Left renal cortex interstitium (tissue), 4 donors: ENCODE data around the gene CELA3B. TPM values are rescaled to one million over a fixed set of nuclear protein-coding genes. Genes with fewer than 3 reads are reported as not detected.
"Not testable (repeated sequence)": the region's sequence is repeated elsewhere in the genome, so short reads cannot be mapped to it uniquely, and the experiment has no call there.

Experiments
- DNase-seq, 4 donors: peaks; one replicate each; pipeline ENCODE4 v3.0.0-alpha.2; 2013; ENCODE audit warnings: low read depth in 4 of 4, low spot score in 2 of 4, missing footprints in 1 of 4
- polyA plus RNA-seq, 4 donors: library from polyadenylated mRNA; unstranded; fragments of 120-200 nt; gene quantifications; one replicate each; pipeline ENCODE4 v1.2.1, GENCODE V29; 2013; ENCODE audit not compliant: insufficient read length in 4 of 4

The CELA3B gene
- polyA plus RNA-seq, 4 donors, result 0.31 to 0.49 TPM; not detected in 2

DNA sequence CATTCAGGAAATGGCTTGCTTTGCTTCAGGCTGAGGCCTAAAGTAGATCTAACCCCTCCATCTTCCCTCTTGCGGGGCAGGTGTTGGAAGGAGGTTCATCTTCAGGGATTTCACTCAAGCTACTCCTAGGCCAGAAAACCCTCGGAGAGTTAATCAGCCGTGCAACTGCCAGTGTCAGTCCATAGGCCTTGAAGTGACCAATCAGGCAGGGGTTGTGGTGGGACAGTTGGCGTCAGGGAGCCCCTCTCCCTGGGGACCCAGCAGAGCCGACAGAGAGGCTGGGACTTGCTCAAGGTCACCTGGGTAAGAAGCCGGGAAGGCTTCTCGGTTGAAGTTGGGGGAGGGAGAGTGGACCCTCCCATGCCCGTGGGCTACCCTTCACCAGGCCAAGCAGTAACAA is 2.9 kb upstream of the CELA3B start:
- not testable (repeated sequence) for DNase-seq

GRCh38 chr1:21974699-21975098 is 2.1 kb upstream of the CELA3B start:
- DNase-seq, result not testable (repeated sequence)

- not testable (repeated sequence) for DNase-seq
Observed at GRCh38 chr1:21975296-21975695, 1.5 kb upstream of the CELA3B start.

DNA sequence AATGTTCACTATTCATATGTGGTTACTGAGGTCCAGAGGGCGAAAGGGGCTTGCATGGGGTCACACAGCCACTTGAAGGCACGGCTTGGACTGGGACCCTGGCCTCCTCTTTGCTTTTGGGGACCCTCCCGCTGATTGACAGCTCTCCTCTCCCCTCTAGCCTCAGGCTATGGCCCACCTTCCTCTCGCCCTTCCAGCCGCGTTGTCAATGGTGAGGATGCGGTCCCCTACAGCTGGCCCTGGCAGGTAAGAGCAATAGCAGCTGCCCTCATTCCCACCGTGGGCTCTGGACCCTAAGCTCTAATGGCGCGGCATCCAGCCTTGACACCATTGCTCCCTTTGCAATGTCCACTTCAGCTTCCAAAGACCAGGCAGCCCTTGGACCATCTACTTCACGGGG is 1.4 kb downstream of the CELA3B start:
- DNase-seq, result not testable (repeated sequence)

DNA sequence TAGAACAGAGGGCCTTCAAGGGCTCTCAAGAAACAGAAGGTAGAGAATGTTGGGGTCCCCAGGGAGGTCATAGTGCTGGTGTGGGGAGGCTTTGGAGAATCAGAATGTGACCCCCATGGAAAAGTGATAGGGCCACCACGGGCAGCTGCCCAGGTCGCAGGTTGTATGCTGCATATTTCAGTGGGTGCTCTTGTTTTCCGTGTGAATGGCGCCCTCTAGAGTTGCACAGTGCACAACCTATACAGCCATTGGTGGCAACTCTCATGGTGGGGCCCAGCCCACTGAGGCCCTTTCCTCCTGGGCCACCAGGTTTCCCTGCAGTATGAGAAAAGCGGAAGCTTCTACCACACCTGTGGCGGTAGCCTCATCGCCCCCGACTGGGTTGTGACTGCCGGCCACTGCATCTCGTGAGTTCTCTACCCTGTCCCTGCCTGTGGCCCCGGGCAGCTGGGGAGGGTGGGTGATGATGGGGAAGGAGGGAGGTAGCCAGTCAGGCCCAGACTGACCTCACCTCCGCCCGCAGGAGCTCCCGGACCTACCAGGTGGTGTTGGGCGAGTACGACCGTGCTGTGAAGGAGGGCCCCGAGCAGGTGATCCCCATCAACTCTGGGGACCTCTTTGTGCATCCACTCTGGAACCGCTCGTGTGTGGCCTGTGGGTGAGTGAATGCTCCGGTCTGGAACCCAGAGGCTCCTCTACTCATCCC is 3.8 kb downstream of the CELA3B start:
- not testable (repeated sequence) for DNase-seq

DNA sequence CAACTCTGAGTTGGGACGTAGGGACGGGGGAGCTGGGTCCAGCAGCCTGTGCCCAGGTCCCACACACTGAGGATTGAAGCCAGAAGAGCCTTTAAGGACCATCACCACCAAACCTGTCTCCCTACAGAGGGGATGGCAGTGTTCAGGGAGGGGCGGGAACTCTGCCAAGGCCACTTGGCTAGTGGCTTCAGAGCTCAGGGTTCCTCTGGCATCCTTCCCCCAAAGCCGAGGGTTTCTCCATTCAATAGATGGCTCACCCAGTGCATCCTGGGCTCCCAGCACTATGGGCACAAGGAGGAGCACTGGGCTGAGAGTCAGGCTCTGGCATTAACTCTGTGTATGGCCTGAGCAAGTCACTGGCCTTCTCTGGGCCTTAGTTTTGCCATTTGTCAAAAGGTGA is 4.4 kb downstream of the CELA3B start:
- not testable (repeated sequence) for DNase-seq

DNA sequence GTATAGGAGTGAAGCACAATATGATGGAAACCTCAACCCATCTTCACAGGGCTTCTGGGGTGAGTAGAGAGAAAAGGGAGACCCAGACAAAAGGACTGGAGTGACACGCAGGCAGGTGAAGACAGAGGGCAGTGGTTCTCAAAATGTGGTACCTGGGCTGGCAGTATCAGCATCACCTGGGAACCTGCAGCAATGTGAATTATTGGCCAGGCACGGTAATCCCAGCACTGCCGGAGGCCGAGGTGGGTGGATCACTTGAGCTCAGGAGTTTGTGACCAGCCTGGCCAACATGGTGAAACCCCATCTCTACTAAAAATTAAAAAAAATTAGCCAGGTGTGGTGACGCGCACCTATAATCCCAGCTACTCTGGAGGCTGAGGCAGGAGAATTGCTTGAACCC is 5.3 kb downstream of the CELA3B start:
- DNase-seq, result not testable (repeated sequence)

DNA sequence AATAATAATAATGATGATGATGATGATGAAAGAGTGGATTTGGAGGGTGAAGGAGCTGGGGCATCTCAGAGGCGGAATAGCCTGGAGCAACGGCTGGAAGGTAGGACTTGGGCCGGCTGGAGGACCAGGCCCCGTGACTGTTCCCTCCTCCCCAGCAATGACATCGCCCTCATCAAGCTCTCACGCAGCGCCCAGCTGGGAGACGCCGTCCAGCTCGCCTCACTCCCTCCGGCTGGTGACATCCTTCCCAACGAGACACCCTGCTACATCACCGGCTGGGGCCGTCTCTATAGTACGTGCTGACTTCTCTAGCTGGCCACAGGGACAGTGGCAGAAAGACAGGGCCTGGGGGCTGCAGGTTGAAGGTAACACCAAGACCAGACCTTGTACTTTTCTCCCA is 6.7 kb downstream of the CELA3B start:
- not testable (repeated sequence) for DNase-seq

GRCh38 chr1:21985893-21986292 is 9.1 kb downstream of the CELA3B start:
- not testable (repeated sequence) for DNase-seq

- not testable (repeated sequence) for DNase-seq
Observed at GRCh38 chr1:21986386-21986785, 9.6 kb downstream of the CELA3B start.

DNA sequence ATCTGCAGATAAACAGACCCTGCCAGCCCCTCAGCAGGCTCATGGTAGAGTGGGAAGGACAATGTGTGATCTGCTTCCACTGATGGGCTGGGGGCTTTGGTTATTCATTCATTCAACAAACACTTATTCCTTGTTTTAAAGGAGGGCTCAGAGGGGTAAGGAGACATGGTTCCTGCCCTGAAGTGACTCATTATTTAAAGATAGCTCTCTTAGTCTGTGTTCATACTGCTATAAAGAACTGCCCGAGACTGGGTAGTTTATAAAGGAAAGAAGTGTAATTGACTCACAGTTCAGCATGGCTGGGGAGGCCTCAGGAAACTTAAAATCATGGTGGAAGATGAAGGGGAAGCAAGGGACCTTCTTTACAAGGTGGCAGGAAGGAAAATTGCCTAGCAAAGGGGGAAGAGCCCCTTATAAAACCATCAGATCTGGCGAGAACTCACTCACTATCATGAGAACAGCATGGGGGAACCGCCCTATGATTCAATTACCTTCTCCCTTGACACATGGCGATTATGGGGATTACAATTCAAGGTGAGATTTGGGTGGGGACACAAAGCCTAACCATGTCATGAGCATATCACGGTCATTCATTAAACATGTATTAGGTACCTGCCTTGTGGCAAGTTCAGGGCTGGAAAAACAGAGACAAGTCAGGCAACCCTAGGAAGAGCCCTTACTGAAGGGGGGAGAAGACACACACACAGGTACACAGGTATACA is 13.0 kb downstream of the CELA3B start:
- DNase-seq, result not testable (repeated sequence)

GRCh38 chr1:21992186-21992585 is 15.4 kb downstream of the CELA3B start:
- DNase-seq, result not testable (repeated sequence)

GRCh38 chr1:21994716-21995115 is 17.9 kb downstream of the CELA3B start:
- not testable (repeated sequence) for DNase-seq

DNA sequence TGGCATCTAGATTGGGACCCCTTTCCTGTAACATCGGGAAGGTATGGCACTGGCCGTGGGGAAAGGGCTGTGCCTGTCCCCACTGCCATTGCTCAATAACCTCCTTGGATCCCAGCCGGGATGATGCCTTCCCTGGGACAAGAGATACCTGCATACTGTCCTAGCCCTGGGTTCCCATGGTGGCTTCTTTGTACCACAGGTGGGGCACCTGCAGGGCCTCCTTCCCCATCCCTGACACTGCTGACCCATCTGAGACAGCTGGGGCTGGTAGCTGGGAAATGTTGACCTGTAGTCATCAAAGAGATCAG is 19.8 kb downstream of the CELA3B start:
- not testable (repeated sequence) for DNase-seq

DNA sequence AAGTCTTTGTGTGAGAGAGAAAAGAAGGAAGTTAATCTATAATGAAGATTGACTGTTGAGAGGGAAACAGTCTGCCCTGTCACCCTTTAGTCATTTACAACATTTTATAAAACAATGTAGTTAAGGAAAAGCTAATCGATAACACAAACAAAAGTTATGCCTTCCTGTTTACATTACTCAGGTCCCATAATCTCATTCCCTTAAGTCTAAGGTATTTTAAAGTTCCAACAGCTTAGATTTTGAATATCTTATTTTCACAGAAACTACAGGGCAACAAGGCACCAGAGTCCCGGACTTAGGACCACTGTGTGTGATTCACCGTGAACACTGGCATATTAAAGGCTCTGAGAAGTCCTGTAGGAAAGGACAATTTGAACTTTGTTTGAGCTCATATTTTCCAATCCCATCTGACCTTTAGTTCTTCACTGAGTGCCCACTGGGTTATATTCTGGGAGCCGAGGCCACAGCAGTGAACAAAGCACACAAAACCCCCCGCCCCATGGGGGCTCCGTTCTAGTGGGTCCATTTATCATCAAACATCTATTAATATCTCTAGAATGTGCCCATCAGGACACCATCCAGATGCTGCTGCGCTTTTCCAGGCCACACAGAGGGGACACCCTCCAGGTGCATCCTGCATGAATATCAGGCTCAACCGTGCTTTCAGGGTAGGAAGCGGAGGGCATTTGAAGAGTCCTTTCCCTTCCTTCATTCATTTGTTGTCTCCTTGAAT is 21.2 kb downstream of the CELA3B start:
- not testable (repeated sequence) for DNase-seq

DNA sequence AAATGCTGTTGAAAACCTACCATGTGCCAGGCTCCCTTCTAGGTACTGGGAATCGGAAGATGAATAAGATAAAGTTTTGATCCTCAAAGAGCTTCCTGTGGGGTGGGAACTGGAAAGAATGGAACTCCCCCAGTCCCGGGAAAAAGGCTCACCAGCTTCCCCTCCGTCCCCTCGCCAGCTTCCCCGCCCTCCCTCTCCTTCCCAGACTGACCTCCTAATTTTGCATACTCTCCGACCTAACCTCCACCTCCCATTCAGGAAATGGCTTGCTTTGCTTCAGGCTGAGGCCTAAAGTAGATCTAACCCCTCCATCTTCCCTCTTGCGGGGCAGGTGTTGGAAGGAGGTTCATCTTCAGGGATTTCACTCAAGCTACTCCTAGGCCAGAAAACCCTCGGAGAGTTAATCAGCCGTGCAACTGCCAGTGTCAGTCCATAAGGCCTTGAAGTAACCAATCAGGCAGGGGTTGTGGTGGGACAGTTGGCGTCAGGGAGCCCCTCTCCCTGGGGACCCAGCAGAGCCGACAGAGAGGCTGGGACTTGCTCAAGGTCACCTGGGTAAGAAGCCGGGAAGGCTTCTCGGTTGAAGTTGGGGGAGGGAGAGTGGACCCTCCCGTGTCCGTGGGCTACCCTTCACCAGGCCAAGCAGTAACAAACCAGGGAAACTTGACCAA is 21.9 kb downstream of the CELA3B start:
- DNase-seq, result not testable (repeated sequence)

DNA sequence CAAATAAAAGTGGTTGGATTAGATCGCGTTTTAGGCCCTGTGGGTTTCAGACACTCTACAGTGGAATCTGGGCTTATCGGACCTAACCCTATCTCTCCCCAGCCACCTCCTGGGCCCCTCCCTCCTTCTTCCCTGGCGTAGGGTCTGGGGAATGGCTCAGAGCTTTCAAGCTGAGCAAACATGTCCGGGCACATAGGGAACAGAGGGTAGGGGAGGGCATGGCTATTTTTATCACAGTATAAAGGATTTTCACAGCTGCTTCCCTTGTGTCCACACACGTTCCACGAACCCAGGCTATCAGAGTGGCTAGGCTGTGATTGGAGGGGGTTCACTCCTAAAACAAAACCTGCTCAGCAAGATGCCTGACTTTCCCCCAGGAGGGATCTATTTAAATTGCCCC is 22.8 kb downstream of the CELA3B start:
- not testable (repeated sequence) for DNase-seq

- no peak for DNase-seq
Observed at GRCh38 chr1:22001409-22001808, 24.6 kb downstream of the CELA3B start, which contains the start of gene CELA3A. TSS of gene CELA3A (plus strand) at chr1:22001657. CDS start at chr1:22001675, 18 bp downstream.

DNA sequence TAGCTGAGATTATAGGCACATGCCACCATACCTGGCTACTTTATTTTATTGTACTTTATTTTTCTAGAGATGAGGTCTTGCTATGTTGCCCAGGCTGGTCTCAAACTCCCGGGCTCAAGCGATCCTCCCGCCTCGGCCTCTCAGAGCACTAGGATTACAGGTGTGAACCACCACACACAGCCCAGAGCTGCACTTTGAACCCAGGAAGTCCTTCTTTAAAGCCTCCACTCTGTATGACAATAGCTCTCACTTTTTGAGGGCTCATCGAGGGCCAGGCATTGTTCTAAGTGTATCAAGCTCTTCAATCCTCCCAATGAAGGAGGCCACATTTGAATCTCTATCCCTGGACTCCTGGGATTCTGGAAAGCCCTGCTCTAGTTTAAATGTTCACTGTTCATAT is 25.6 kb downstream of the CELA3B start:
- not testable (repeated sequence) for DNase-seq

DNA sequence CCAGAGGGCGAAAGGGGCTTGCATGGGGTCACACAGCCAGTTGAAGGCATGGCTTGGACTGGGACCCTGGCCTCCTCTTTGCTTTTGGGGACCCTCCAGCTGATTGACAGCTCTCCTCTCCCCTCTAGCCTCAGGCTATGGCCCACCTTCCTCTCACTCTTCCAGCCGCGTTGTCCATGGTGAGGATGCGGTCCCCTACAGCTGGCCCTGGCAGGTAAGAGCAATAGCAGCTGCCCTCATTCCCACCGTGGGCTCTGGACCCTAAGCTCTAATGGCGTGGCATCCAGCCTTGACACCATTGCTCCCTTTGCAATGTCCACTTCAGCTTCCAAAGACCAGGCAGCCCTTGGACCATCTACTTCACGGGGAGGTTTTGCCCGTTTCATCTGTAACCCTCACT is 26.1 kb downstream of the CELA3B start:
- DNase-seq, result not testable (repeated sequence)

- not testable (repeated sequence) for DNase-seq
Observed at GRCh38 chr1:22003959-22004358, 27.1 kb downstream of the CELA3B start.
